Stomach (tissue), 9 donors: ENCODE data around the gene PPP2R5C. TPM values are rescaled to one million over a fixed set of nuclear protein-coding genes. Genes with fewer than 3 reads are reported as not detected.

ENCODE experiments used
- DNase-seq, 2 donors: peaks; one replicate each; pipeline versions ENCODE4 v3.0.0 to v3.0.0-alpha.2; 2013 to 2019
- H3K27ac ChIP-seq, 5 donors: fragments of 200-600 bp in 4 of 5; sonication (generic) in 4 of 5; one replicate each; pipeline ENCODE4 v1.5.1; 2013 to 2019; ENCODE audit warnings: mild to moderate bottlenecking in 1 of 5, moderate library complexity in 1 of 5
- H3K27me3 ChIP-seq, 3 donors: fragments of 200-600 bp; sonication (generic); one replicate each; pipeline ENCODE4 v1.5.1; 2017 to 2019; ENCODE audit warnings: mixed run types in 1 of 3
- H3K36me3 ChIP-seq, 4 donors: fragments of 200-600 bp; sonication (generic); 1 replicate in 3 of 4; 2 replicates in 1 of 4; pipeline ENCODE4 v1.5.1; 2016 to 2019
- H3K4me1 ChIP-seq, 4 donors: fragments of 200-600 bp; sonication (generic); one replicate each; pipeline ENCODE4 v1.5.1; 2016 to 2019
- H3K4me3 ChIP-seq, 4 donors: fragments of 200-600 bp; sonication (generic) in 3 of 4; one replicate each; pipeline ENCODE4 v1.5.1; 2016 to 2019; ENCODE audit warnings: mild to moderate bottlenecking in 1 of 4
- H3K9me3 ChIP-seq, 4 donors: fragments of 200-600 bp; sonication (generic); one replicate each; pipeline ENCODE4 v1.5.1; 2016 to 2019
- CTCF ChIP-seq, 7 experiments: fragments of 450-650 bp in 4 of 7; fragments of 200-600 bp in 3 of 7; sonication (generic) in 3 of 7; IDR thresholded peaks; one replicate each; pipeline ENCODE4 v1.5.1; 2016 to 2019; ENCODE audit warnings: antibody characterized with exemption in 7 of 7, control low read depth in 2 of 7, mild to moderate bottlenecking in 1 of 7
- EP300 ChIP-seq: sonication (generic); formaldehyde crosslinking; IDR thresholded peaks from one replicate; pipeline ENCODE4 v1.6.1; 2017; ENCODE audit warnings: antibody characterized with exemption
- POLR2A ChIP-seq, 4 donors: fragments of 450-650 bp; IDR thresholded peaks; one replicate each; pipeline ENCODE4 v1.6.1; 2016; ENCODE audit warnings: antibody characterized with exemption in 4 of 4, control low read depth in 2 of 4, mild to moderate bottlenecking in 1 of 4, moderate library complexity in 1 of 4
- POLR2AphosphoS5 ChIP-seq, 3 donors: sonication (generic); formaldehyde crosslinking; IDR thresholded peaks; one replicate each; pipeline ENCODE4 v1.6.1; 2016; ENCODE audit warnings: antibody characterized with exemption in 3 of 3
- WGBS, 5 donors: extraction: QIAGEN DNeasy Blood & Tissue Kit in 3 of 5; methylation state at CpG; one replicate each; pipeline versions ENCODE4 v1.1.5 to v1.1.7; 2013 to 2018; 5-methylcytosine and 5-hydroxymethylcytosine counted together
- intact Hi-C: fragments of 100-400 bp; cut with DNase I; formaldehyde crosslinking; loops from one replicate; pipeline ENCODE4 v1.15.1; 2023; ENCODE audit warnings: low total_unique reads
- polyA plus RNA-seq, 3 donors: library from polyadenylated mRNA; stranded (reverse); fragments of 200-250 nt; gene quantifications; one replicate each; pipeline ENCODE4 v1.2.3, GENCODE V29; 2013
- total RNA-seq, 5 donors: library from RNA; depleted of rRNA; stranded (reverse); fragments of >200 nt; gene quantifications; one replicate each; pipeline versions ENCODE4 v1.1.0 to v1.2.3, GENCODE V29; 2014 to 2016
- donor health status: healthy with polysubstance abuse.
- donor health status: Bipolar disorder and iron deficiency.
- donor health status: healthy.

Gene PPP2R5C
- total and polyA plus RNA-seq, 8 donors: 19.7 to 175 (median 89.6) TPM

GRCh38 chr14:101731187-101732080 lies 30.1 kb upstream of the PPP2R5C start:
- Histone ChIP-seq H3K27me3 (no peaks in the 10 kb centered on the region), H3K9me3 (no peaks in the 10 kb centered on the region), H3K4me1 (peaks cover 0 to 22% (median 14%) of the 10 kb centered on the region in 4 donors), H3K36me3 (no peaks in the 10 kb centered on the region), H3K4me3 (no peak overlapping the region), H3K27ac (peak overlapping the region; percentile 74 to 86 (median 77))
- DNase-seq: peak; percentile 73 to 92
- 7 to 13% (median 8%) methylated on average over 12 to 16 of the region's 16 CpGs for WGBS, 5 donors
- intact Hi-C loops: no loop called here
- TF ChIP-seq POLR2AphosphoS5 (IDR thresholded peaks at IDR 0.05) (peak; percentile 22 to 84 (median 59)), EP300 (no peak)

GRCh38 chr14:101732118-101732517 lies 29.4 kb upstream of the PPP2R5C start:
- Histone ChIP-seq H3K27ac (peak overlapping the region in 4 of 5 donors; percentile 74 to 86 (median 80)), H3K4me3 (no peak overlapping the region), H3K9me3 (no peaks in the 10 kb centered on the region), H3K36me3 (no peaks in the 10 kb centered on the region), H3K4me1 (peaks cover 0 to 22% (median 14%) of the 10 kb centered on the region in 4 donors), H3K27me3 (peaks cover 0 to 3% (median 0%) of the 10 kb centered on the region in 3 donors)
- TF ChIP-seq EP300: no peak
- no peak for TF ChIP-seq CTCF (IDR thresholded peaks at IDR 0.05)
- TF ChIP-seq POLR2A (IDR thresholded peaks at IDR 0.05): no peak
- no peak for TF ChIP-seq POLR2AphosphoS5 (IDR thresholded peaks at IDR 0.05)
- 68 to 95% (median 91%) methylated on average over 5 of the region's 5 CpGs for WGBS, 5 donors
- intact Hi-C loops: no loop called here
- no peak for DNase-seq

DNA sequence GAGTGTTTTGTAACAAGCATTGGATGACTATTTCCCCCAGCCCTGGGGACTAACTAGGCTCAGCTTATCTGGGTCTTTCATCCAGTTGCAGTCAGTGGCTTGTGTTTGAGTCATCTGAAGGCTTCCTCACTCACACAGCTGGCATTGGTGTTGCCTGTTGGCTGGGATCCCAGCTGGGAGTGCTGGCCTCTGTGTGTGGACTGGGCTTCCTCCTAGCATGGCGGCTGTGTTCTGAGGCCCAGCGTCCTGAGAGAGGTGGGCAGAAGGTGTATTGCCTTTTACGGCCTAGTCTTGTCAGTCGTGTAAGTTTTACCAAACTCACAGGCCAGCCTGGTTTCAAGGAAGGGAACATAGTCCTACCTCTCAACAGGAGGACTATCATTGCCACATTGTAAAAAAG lies 28.3 kb upstream of the PPP2R5C start:
- Histone ChIP-seq H3K4me1 (peaks cover 0 to 22% (median 14%) of the 10 kb centered on the region in 4 donors), H3K27ac (no peak overlapping the region), H3K4me3 (no peak overlapping the region), H3K36me3 (no peaks in the 10 kb centered on the region), H3K9me3 (no peaks in the 10 kb centered on the region), H3K27me3 (peaks cover 0 to 7% (median 0%) of the 10 kb centered on the region in 3 donors)
- TF ChIP-seq POLR2AphosphoS5 (IDR thresholded peaks at IDR 0.05) (no peak), CTCF (IDR thresholded peaks at IDR 0.05) (no peak), EP300 (no peak), POLR2A (IDR thresholded peaks at IDR 0.05) (no peak)
- DNase-seq: no peak
- intact Hi-C loops: no loop called here
- WGBS, 5 donors: 93 to 100% (median 97%) methylated on average over 4 of the region's 4 CpGs

GRCh38 chr14:101734246-101734847 lies 27.2 kb upstream of the PPP2R5C start:
- no peak for DNase-seq
- WGBS, 5 donors: 87 to 95% (median 92%) methylated on average over 16 of the region's 16 CpGs
- intact Hi-C loops: no loop called here
- TF ChIP-seq POLR2A (IDR thresholded peaks at IDR 0.05): no peak
- TF ChIP-seq CTCF (IDR thresholded peaks at IDR 0.05): no peak
- no peak for TF ChIP-seq POLR2AphosphoS5 (IDR thresholded peaks at IDR 0.05)
- no peak for TF ChIP-seq EP300
- Histone ChIP-seq H3K27me3 (peaks cover 0 to 7% (median 0%) of the 10 kb centered on the region in 3 donors), H3K9me3 (no peaks in the 10 kb centered on the region), H3K4me1 (peaks cover 0 to 33% (median 14%) of the 10 kb centered on the region in 4 donors), H3K4me3 (no peak overlapping the region), H3K36me3 (no peaks in the 10 kb centered on the region), H3K27ac (no peak overlapping the region)
